Rectal smooth muscle tissue (tissue), 1 donor: ENCODE results near the gene KCNJ6.
"Not testable (repeated sequence)": the region's sequence is repeated elsewhere in the genome, so short reads cannot be mapped to it uniquely, and the experiment has no call there.

ENCODE experiments used
- H3K27ac ChIP-seq: one replicate; pipeline ENCODE4 v1.7.0; 2013; ENCODE audit warnings: low read depth, low read length, inconsistent platforms
- H3K27me3 ChIP-seq: one replicate; pipeline ENCODE4 v1.7.0; 2013; ENCODE audit warnings: low read length; ENCODE audit not compliant: control insufficient read depth, insufficient read depth
- H3K36me3 ChIP-seq: one replicate; pipeline ENCODE4 v1.7.0; 2013; ENCODE audit warnings: low read length; ENCODE audit not compliant: control insufficient read depth, insufficient read depth
- H3K4me1 ChIP-seq: one replicate; pipeline ENCODE4 v1.7.0; 2013; ENCODE audit warnings: low read length; ENCODE audit not compliant: control insufficient read depth, insufficient read depth
- H3K4me3 ChIP-seq: one replicate; pipeline ENCODE4 v1.7.0; 2013; ENCODE audit warnings: low read length
- H3K9ac ChIP-seq: one replicate; pipeline ENCODE4 v1.7.0; 2013; ENCODE audit warnings: low read length

Gene KCNJ6

DNA sequence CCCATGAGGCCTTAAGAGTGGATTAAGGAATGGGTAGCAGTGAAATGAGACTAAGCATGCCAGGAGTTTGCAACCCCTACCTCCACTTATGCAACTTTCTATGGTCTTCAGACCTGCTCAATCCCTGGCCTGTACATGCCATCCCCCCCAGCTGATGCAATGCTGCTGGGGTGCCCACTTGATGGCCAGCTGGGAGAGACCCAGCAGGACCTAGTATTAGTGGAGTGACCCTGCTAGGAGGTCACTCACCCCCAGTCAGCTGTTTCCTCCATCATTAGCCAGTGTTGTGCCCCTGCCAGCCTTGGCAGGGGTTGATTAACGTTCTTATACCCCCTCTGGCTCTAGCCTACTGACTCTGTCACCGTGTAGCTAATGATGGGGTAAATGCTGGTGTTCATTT lies 313.1 kb downstream of the KCNJ6 start:
- Histone ChIP-seq H3K27me3 (no peaks in the 10 kb centered on the region), H3K4me3 (no peak overlapping the region), H3K9ac (no peak overlapping the region), H3K36me3 (no peaks in the 10 kb centered on the region), H3K27ac (no peak overlapping the region), H3K4me1 (no peaks in the 10 kb centered on the region)

DNA sequence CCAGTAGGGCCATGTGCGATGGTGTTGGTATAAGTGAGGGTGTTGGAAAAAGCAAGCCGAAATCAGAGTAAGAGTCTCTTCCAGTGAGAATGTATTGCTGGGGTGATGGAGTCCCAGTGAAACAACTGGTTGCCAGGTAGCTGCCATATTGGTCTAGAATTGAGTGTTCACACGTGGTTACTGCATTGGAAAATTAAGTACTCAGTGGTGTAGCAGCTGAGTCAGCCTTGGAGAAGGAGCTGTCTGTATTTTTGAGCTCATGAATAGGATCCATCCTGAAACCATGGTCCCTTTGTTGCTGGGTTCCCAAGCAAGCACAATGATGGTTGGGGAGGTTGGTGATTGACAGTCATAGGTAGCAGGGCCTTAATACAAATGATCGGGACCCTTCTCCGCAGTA lies 314.3 kb downstream of the KCNJ6 start:
- no peaks in the 10 kb centered on the region for H3K27me3 ChIP-seq
- H3K4me1 ChIP-seq: no peaks in the 10 kb centered on the region
- no peak overlapping the region for H3K27ac ChIP-seq
- H3K36me3 ChIP-seq: no peaks in the 10 kb centered on the region
- no peak overlapping the region for H3K9ac ChIP-seq
- no peak overlapping the region for H3K4me3 ChIP-seq

DNA sequence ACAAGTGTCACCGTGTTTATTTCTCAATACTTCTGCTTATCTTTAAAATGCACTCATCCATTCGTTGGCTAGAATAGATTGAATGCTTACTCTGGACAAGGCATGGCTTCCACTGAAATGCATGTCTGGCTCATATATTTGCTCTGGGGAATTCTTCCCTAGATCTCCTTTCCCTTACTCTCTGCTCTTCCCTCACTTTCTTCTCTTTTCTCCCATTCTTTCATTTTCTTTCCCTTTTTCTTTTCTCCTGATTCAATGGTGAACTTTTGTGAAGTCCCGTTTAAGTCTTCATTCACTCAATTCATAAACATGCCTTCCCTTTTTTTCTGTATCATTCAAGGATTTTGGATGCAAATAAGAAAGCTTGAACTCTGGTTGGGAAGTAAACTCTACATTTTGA lies 315.2 kb downstream of the KCNJ6 start:
- Histone ChIP-seq H3K4me3 (no peak overlapping the region), H3K27ac (no peak overlapping the region), H3K36me3 (no peaks in the 10 kb centered on the region), H3K4me1 (no peaks in the 10 kb centered on the region), H3K27me3 (no peaks in the 10 kb centered on the region), H3K9ac (no peak overlapping the region)

DNA sequence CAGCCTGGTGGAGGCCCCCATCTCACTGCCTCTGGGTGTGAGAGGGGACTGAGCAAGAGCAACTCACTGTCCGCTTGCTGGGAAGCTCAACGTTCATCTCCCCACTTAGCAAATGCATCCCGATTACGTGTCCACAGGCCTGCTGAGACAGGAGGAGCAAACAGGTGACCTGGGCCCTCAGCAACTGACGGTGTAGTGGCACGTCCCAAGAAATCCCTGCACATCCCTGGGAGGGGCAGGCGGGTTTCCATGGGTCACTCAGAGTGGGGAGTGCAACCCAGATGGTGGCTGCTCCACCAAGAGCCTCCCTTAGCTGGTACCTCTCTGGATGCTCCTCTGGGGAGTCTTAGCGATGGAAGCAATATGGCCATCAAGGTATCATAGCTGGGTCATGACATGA lies 320.3 kb downstream of the KCNJ6 start:
- Histone ChIP-seq H3K27ac (no peak overlapping the region), H3K4me3 (no peak overlapping the region), H3K9ac (no peak overlapping the region), H3K36me3 (no peaks in the 10 kb centered on the region), H3K4me1 (no peaks in the 10 kb centered on the region), H3K27me3 (no peaks in the 10 kb centered on the region)

DNA sequence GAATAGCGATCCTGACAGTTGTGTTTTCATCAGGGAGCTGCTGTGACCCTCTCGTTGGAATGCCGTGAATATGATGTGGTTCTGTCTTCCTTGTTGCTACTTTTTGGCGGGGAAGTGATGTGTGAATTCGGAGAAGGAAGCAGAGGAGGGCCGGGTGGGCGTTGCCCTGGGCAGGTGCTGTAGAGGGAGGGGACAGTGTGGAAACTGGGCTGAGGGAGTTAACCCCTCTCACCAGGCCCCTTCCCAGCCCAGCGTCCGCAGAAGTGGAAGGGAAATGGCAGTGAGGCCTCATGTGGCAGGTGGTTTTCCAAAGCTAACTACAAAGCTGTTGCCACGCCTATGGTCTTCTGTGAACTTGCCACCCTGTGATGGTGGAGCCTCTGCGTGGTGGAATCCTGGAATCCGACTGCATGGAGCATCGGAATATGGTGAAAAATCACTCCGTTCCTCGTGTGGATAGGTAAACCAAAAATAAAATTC lies 321.7 kb downstream of the KCNJ6 start:
- Histone ChIP-seq H3K9ac (no peak overlapping the region), H3K36me3 (no peaks in the 10 kb centered on the region), H3K27ac (no peak overlapping the region), H3K27me3 (no peaks in the 10 kb centered on the region), H3K4me3 (no peak overlapping the region), H3K4me1 (no peaks in the 10 kb centered on the region)

DNA sequence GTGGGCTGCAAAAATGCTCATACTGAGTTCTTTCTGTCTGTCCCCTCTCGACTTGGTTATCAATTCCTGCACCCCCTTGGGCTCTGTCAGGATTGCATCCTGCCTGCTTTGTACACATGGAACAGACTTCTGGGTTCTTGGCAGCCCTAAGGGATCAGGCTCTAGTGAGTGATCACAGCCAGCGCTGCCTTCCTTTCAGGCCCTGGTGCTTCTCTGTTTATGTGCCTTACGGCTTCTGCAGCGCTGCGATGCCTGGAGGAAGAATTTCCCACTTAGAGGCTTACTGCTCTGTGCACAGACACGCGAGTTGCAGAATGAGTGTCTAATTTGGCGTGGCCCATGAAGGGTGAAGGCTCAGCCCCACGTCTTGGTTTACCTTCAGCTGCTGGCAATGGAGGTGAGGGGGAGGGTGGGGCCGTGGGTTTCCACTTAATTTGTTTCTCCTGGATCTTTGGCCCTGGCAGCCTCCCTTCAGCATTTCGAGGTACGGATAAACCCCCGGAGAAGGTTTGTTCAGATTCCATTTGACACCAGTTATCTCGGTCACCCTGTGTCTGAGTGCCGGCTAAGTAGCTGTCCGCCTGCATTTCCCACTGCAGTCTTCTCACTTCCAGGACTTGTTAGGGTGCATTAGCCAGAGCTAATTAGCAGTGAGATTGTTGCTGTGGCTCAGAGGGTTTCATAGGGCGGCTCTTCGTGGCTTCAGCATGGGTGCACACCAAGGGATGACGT lies 322.4 kb downstream of the KCNJ6 start:
- Histone ChIP-seq H3K4me3 (no peak overlapping the region), H3K27ac (no peak overlapping the region), H3K27me3 (no peaks in the 10 kb centered on the region), H3K36me3 (no peaks in the 10 kb centered on the region), H3K9ac (no peak overlapping the region), H3K4me1 (no peaks in the 10 kb centered on the region)

DNA sequence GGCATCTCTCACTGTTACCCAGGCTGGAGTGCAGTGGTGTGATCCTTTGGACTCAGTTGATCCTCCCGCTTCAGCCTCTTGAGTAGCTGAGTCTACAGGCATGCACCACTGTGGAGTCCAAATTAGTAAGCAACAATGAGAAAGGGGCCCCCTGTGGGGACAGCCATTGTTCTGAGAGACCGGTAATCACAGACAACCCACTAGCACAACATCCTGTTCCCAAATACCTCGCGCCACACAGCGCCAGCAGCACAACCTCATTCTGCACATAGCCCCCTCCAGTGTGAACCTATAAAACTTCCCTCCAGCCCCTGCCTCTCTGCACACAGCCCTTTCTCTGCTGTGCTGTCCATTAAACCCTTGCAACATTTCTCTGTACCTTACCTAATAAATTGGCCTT lies 323.2 kb downstream of the KCNJ6 start:
- no peaks in the 10 kb centered on the region for H3K4me1 ChIP-seq
- H3K4me3 ChIP-seq: no peak overlapping the region
- no peaks in the 10 kb centered on the region for H3K36me3 ChIP-seq
- H3K27me3 ChIP-seq: no peaks in the 10 kb centered on the region
- no peak overlapping the region for H3K9ac ChIP-seq
- no peak overlapping the region for H3K27ac ChIP-seq

DNA sequence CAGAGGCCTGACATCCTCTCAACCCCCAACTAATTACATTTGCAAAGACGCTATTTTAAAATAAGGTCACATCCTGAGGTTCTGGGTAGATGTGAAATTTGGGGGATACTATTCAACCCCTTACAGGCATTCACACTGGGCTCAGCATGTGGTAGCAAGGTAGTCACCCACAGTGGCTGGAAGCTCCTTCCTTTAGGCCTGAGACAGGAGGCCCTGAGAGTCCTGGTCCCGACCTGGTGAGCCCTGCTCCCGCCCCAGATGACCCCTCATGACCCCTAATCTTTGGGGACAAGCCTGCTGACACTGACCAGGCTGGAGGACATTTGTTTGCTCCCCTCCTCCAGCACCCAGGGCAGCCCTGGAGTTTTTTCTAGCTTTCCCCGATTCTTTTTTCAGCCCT lies 323.8 kb downstream of the KCNJ6 start:
- H3K4me1 ChIP-seq: no peaks in the 10 kb centered on the region
- H3K27ac ChIP-seq: no peak overlapping the region
- no peak overlapping the region for H3K9ac ChIP-seq
- H3K36me3 ChIP-seq: no peaks in the 10 kb centered on the region
- H3K4me3 ChIP-seq: no peak overlapping the region
- no peaks in the 10 kb centered on the region for H3K27me3 ChIP-seq

DNA sequence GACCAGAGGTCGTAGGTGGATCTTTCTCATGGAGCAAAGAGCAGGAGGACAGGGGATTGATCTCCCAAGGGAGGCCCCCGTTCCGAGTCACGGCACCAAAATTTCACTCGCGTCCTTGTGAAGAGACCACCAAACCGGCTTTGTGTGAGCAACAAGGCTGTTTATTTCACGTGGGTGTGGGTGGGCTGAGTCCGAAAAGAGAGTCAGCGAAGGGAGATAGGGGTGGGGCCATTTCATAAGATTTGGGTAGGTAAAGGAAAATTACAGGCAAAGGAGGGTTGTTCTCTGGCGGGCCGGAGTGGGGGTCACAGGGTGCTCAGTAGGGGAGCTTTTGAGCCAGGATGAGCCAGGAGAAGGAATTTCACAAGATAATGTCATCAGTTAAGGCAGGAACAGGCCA lies 324.3 kb downstream of the KCNJ6 start:
- not testable (repeated sequence) for H3K4me3 ChIP-seq, H3K36me3 ChIP-seq, H3K9ac ChIP-seq, H3K27me3 ChIP-seq, H3K4me1 ChIP-seq, H3K27ac ChIP-seq

DNA sequence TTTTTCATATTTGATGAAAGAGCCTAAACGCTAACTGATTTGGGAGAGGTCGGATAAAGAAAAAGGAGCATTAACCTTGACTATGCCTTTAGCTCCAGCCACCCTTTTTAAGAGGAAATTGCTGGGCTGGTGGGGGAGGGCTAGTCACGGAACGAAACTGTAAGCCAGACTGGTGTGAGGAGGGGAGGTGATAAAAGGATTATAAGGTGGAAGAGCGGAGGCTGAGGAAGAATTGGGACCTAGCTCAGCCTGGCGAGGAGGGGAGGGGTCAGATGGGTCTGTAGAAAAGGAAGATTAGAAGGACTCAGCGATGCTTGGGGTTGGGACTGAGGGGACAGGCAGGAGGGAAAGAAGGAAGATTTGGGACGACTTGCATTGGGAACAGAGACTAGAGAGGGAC lies 325.4 kb downstream of the KCNJ6 start:
- not testable (repeated sequence) for H3K27ac ChIP-seq, H3K9ac ChIP-seq, H3K27me3 ChIP-seq, H3K4me1 ChIP-seq, H3K36me3 ChIP-seq, H3K4me3 ChIP-seq

DNA sequence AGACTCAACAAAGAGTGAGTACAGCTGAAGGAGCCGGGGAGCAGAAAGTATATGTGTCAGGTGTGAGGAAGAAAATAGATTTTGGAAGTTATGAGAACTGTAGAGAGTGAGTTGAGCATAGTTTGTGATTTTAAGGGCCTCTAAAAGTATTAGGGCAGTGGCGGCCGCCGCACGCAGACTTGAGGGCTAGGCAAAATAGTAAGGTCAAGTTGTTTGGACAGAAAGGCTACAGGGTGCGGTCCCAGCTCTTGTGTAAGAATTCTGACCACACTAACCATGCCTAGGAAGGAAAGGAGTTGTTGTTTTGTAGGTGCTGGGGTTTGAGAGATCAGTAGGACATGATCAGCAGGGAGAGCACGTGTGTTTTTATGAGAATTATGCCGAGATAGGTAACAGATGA lies 327.6 kb downstream of the KCNJ6 start:
- H3K4me1 ChIP-seq, H3K9ac ChIP-seq, H3K27me3 ChIP-seq, H3K4me3 ChIP-seq, H3K36me3 ChIP-seq, H3K27ac ChIP-seq: not testable (repeated sequence)

DNA sequence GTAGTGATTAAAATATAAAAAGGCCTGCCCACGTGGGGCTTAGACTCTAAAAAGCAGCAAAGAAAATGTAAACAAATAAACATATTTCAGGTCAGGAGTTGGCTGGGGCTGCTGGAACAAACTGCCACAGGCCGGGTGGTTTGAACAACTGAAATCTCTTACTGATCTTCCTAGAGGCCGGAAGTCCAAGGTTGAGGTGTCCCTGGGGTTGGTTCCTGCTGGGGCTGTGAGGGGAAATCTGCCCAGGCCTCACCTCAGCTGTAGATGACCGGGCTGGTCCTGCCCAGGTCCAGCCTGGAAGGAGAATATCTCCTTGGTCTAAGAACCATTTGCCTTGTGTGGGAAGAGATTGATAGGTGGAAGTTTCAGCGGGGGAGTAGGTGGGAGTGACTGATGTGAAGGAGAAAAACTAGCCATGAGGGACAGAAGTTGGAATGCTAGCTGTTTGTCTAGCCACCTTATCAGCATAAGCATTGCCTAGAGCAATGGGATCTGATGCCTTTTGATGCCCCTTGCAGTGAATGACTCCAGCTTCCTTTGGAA lies 328.6 kb downstream of the KCNJ6 start:
- H3K4me1 ChIP-seq: no peaks in the 10 kb centered on the region
- H3K9ac ChIP-seq: no peak overlapping the region
- no peak overlapping the region for H3K27ac ChIP-seq
- no peaks in the 10 kb centered on the region for H3K36me3 ChIP-seq
- H3K27me3 ChIP-seq: no peaks in the 10 kb centered on the region
- H3K4me3 ChIP-seq: no peak overlapping the region

DNA sequence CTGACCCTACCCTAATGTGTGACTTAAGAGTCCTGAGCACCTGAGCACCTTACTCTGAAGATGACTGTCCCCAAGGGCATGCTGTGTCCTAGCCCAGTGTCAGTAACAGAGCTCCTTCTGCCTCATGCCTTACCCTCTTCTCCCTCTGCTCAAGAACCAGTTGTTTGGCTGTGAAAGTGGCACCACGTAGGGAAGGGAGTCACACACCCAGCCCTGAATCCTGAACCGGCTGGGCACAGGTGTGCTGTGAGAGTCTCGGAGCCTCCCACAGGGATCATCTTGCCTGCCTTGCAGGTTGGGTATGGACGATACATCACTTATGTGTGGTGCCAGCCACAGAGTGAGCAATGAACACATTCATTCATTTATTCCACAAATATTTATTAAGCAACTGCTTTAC lies 329.1 kb downstream of the KCNJ6 start:
- Histone ChIP-seq H3K4me3 (no peak overlapping the region), H3K4me1 (no peaks in the 10 kb centered on the region), H3K27me3 (no peaks in the 10 kb centered on the region), H3K9ac (no peak overlapping the region), H3K27ac (no peak overlapping the region), H3K36me3 (no peaks in the 10 kb centered on the region)
